GM08714 (cell line): ENCODE results near the gene MGLL.

Experiments
- H3K4me3 ChIP-seq: fragments of 200-500 bp; sonication (Bioruptor generic); 2 replicates; pipeline ENCODE4 v1.5.1; 2014; ENCODE audit warnings: mild to moderate bottlenecking, low read length, inconsistent platforms
- ZNF274 ChIP-seq: IDR thresholded peaks from 2 replicates; pipeline ENCODE4 v1.6.1; 2012; ENCODE audit warnings: mild to moderate bottlenecking, low read depth, low read length

Gene MGLL

DNA sequence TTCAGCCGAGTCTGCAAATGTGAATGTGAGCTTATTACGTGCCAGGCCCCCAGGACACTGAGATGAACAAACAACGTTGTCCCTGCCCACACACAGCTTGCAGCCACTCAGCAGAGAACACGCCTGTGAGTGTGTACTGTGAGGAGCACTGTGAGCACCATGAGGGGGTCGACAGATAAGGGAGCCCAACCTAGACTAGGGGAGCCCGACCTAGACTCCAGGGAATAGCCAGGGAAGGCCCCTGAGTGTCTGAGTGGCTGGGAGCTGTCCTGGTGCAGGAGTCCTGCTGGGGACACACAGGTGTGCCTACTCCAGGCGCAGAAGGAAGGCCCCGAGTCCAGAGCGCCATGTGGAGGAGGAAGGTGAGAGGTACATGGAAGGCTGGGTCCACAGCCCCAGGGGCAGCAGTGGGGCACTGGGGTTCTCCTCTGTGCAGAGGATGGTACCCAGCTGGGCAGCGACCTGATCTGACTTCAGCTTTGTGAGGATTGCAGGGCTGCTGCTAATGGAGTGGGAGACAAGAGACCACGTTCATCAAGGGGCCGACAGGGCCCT, 36.5 kb downstream of the MGLL start:
- H3K4me3 ChIP-seq, result no peak overlapping the region
- no peak for TF ChIP-seq ZNF274

DNA sequence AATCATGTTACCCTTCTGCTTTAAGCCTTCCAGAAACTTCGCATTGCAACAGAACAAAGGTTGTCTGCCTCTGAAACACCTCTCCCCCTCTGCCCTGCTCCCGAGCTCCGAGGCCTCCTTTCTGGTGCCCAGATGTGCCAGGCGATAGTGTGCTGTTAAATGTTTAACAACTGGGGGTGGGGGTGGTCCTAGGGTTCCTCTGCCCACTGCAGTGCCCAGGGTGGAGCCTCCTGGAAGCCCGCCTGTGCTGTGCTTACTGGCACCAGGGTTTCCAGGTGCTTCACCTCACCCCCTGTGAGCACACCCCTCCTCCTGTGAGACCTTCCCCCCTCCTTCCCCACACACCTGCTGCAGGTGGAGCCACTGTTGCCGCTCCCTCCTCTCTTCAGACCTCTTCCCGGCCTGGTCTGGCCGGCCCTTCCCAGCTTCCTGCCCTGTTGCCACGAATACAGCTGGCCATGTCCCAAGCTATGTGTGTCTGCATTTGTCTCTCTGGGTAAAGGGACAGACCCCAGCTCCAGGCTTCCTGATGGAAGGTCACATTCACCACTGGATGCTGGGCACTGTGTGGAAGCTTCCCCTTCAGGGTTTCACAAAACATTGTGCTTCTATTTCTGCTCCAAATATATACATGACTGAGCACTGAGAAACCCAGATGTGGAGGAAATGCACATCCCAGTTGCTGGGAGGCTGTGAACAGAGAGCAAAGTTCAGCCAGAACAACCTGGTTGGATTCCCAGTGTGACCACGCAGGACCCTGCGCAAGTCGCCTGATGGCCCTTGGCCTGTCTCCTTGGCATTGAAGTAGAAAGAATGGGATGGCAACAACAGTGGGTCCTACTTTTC, 37.2 kb downstream of the MGLL start:
- H3K4me3 ChIP-seq, result no peak overlapping the region
- no peak for TF ChIP-seq ZNF274

DNA sequence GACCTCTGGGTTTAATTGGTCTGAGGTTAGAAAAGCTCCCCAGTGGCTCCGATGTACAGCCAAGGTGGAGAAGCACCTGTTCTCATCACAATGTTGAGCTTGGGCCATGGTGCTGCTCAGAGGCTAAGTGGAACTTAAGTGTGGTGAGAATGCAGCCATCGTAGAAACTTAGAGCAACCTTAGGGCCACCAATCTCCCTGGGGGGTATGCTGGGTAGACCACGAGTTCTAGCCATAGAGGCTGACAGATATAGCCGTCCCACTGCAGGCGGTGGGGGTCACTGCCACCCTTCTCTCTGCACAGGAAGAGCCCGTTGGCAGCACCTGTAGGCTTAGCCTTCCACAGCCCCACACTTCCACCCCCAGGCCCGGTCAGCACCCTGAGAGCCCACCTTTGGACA, 38.0 kb downstream of the MGLL start:
- no peak overlapping the region for H3K4me3 ChIP-seq
- no peak for TF ChIP-seq ZNF274

DNA sequence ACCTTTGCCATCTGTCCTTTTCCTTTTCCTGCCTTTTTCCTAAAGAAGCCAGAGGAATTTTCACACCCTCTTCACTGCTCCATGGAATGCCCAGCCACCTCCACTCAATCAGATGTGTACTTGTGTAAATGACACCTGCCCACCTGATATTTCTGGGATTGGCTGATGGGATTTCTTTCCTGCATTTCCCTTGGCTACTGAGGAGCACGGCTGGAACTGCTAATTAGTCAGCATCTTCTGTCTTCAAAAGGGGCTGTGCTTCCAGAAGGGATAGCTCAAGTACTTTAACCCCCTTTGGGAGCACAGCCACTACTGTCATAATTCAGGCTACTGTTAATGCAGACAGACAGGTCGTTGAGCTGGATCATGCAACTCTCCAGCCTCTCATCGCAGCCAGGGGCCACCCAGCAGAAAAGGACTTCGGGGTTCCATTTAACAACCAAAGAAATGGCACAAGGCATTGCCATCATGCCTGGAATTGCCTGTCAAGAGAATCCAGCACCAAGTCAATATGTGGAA, 38.6 kb downstream of the MGLL start:
- H3K4me3 ChIP-seq, result no peak overlapping the region
- TF ChIP-seq ZNF274, result no peak

DNA sequence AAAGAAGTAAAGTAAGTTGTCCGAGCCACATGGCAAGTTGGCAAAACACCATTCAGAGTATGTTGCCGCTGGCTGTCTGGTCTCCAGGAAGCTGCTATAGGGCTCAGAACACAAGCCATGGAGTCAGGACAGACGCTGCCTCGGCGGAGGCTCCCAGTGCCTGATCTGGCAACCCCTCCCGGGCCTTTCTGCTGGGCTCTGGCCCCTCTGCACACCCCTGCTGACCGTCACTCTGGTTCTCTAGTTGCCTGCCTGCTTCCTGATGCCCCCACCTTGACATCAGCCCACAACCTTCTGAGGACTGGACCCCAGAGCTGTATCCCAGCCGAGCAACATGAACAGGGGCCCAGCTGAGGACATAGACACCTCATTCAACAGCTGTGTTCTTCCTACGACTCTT, 39.1 kb downstream of the MGLL start:
- no peak for TF ChIP-seq ZNF274
- no peak overlapping the region for H3K4me3 ChIP-seq

DNA sequence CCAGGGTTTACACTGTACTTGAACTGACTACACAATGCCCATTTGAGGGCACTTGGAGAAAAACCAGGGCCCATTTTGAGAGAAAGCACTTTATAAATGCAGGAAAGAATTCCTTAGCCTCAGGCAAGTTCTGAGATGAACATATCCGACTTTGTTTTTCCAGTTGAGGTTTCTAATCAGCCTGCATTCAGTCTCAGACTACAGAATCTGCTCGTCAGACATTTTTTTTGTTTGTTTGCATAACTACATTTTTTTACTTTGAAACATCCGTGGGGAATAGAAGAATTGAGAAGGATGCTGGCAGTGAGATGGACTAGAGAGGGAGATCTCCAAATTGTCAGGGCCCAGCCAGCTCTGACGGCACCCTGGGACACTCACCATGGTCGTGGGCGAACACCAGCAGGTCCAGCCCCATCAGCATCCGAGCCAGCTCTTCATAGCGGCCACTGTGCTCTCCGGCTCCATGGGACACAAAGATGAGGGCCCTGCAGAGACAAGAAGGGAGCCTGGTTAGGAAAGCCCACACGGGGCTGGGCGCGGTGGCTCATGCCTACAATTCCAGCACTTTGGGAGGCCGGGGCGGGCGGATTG, 40.8 kb downstream of the MGLL start:
- H3K4me3 ChIP-seq, result no peak overlapping the region
- no peak for TF ChIP-seq ZNF274

DNA sequence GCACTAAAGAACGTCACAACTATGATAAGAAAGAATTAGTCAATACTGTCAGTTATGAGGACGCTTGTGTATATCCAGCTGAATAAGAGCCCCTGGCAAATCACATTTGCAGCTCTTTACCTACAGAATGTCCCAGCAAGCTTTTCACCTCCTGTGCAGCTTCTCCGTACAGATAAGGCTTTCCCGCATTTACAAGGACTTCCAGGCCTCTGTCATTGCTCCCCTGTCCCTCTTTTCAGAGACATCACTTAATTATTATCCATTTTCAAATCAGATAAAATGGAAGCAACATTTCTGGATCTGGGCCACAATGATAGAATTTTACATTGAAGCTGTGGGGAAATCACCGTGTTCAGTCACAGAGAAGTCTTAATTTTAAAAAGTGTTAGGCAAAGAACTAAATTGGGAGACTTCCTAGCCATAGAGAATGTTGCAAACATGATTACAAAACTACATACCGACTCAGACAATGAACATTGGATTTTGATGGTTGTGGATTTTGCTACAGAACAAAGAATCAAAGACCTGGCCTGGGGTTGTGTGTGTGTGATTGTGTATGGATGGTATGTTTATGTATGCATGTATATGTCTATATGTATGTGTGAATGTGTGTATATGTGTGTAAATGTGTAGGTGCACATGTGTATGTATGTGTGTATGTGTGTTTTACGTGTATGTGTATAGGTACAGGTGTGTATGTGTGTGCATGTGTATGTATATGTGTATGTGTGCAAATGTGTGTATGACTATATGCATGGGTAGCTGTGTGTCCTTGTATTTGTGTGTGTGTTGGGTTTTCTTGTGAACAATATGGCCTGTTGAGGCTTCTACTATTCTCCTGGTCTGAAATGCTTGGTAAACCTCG, 41.5 kb downstream of the MGLL start:
- TF ChIP-seq ZNF274, result no peak

DNA sequence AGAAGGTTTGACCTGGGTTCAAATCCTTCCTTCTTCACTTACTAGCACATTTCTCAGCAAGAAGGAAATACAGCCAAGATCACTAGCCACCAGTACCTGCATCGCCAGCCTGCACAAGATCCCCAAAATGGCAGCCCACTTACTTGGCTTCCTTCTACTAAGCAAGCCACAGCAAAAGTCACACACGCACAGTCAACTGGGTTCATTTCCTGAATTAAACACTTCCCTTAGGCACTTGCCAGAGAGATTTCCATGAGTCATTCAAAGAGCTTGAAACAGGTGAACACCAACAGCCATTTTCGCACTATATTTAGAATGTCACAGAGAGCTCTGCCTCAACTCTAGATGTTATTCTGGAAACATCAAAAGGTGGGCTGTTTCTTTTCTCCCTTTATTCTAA, 42.6 kb downstream of the MGLL start:
- no peak for TF ChIP-seq ZNF274
- H3K4me3 ChIP-seq, result no peak overlapping the region

More for the DNA sequence above, 41.5 kb downstream of the MGLL start:
- no peak overlapping the region for H3K4me3 ChIP-seq

DNA sequence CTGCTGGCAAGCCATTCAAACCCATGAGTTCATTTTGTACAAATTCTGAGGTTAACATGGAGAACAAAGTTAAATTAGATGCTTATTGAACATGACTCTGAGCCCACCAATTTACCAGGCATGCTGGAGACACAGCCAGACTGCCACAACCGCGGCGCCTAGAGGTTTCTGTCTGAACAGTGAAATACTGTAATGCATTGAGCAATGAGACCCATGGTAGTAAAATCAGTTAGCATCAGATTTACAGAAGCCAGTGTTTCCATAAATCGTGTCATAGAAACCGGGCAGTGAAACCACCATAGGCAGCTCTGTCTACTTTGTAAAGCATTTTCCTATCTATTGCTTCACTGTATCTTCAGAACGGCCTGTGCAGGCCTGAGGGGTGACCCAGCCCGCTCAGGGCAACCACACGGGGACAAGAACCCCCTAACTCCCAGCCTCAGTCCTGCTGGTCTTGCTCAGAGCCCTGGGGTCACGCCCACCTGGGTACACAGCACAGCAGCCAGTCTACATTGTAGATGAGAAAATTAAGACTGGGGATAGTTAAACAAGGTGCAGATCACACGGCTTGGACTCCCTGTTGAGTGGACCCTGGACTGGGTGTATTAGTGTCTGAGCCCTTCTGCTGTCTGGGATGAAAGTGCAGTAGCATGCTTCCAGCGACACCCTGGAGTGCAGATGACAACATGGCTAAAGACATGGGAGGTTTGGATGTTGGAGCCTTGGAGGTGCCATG, 44.2 kb downstream of the MGLL start:
- no peak for TF ChIP-seq ZNF274
- H3K4me3 ChIP-seq, result no peak overlapping the region

DNA sequence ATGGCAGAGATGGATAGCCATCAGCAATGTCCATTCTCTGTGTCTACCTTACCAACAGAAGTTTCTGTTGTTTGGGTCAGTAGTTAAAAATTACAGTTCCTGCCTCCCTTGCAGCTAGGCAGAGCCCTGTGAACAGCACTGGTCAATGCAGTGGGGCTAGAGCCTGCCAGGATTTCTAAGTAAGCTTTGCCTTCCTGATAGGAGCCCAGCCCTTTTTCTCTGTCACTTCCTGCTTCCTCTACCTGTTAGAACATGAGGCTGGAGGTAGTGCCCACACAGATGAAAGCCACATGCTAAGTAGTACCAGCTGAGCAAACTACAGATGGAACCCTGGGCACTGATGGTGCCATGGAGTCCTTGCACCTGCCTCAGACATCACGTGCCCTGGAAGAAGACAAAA, 45.0 kb downstream of the MGLL start:
- H3K4me3 ChIP-seq, result no peak overlapping the region
- TF ChIP-seq ZNF274, result no peak

DNA sequence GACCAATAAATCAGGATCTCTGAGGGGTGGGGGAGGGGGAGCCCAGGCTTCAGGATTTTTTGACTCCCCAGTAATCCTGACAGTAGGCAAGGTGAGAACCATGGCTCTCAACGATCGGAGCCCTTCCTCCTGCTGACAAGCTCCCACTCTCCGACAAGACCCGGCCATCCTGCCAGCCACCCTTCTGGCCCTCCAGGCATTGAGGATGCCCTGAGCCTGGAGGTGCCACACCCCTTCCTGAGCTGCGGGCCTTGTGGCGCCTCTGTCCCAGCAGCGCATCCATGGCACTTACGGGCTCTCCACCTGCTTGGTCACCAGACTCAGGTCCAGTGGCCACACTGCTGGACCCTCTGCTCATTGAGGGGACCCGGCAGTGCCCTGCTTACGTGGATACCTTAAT, 46.0 kb downstream of the MGLL start:
- TF ChIP-seq ZNF274, result no peak
- H3K4me3 ChIP-seq, result no peak overlapping the region

DNA sequence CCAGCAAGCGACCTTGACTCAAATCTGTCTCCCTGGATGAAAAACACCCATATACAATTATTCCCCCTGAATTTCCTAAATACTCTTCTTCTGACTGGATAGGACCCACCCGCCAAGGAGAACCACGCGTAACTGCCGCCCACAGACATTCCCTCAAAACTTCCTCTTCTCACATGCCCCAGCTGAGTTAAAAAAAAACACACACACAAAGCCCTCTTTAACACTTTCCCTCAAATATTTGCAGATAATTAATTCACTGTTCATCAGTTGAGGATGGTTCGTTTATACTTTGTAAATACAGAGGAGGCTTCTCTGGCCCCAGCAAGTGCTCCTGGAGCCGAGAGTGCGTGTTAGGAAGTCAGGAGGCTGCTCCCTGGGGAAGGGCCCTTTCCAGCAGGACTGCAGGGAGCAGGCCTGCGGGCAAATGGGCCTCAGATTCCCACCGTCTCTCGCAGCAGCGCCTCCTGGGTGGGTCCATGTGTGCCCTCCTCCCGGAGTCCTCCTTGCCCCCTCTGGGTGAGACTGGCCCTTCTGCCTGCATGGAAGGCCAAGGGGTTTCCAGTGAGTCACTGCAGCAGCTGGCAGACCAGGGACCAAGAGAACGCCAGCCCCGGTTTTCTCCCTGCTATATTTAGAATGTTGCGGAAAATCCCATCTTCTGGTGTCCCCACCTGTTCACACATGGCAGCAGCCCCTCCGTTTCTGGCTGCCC, 46.8 kb downstream of the MGLL start:
- peak overlapping the region; percentile 12; the same call in 1 of the 2 replicates for H3K4me3 ChIP-seq
- no peak for TF ChIP-seq ZNF274

DNA sequence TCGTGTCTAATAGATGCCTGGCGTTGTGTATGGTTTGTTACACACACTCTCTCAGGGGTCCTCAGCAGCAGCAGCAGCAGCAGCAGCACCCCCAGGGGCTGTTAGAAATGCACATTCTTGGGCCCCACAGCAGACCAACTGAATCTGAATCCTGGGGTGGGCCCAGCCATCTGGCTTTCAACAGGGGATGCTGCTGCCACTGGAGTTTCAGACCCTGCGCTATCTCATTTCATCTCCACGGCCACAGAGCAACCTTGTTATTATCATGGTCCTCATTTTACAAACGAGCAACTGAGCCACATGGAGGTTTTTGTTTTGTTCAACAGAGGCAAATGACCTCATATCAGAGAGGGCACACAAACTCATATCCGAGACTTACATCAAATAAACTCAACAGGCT, 47.7 kb downstream of the MGLL start:
- H3K4me3 ChIP-seq, result no peak overlapping the region
- TF ChIP-seq ZNF274, result no peak
